WTC11 (cell line): Measurements from ENCODE around the gene KHDC3L. TPM values are rescaled to one million over a fixed set of nuclear protein-coding genes. Genes with fewer than 3 reads are reported as not detected.

Experiments used
- ATAC-seq: fragments of 200-7000 bp; cut with Tn5 transposase; 2 replicates; pipeline ENCODE4 v1.10.0; 2021; ENCODE audit warnings: mild to moderate bottlenecking, moderate library complexity
- CTCF ChIA-PET: fragments of 300-600 bp; sonication (Branson Sonifier 250); formaldehyde crosslinking; loops from one replicate; lab custom pipeline; 2021; ENCODE audit warnings: antibody characterized with exemption; lab: Charles Lee
- POLR2A ChIA-PET: fragments of 350-600 bp; sonication (Branson Sonifier 250); formaldehyde crosslinking; loops from one replicate; lab custom pipeline; 2021; ENCODE audit warnings: antibody characterized with exemption; lab: Charles Lee
- DNase-seq: peaks from one replicate; pipeline ENCODE4 v3.0.0; 2021; ENCODE audit warnings: low spot score
- H3K27ac Mint-ChIP-seq: 2 replicates; pipeline ENCODE4 v1.8.0; 2021; ENCODE audit warnings: mixed read lengths
- H3K27me3 Mint-ChIP-seq: 2 replicates; pipeline ENCODE4 v1.8.0; 2021; ENCODE audit warnings: low read depth, mild to moderate bottlenecking, moderate library complexity, mixed read lengths
- H3K36me3 Mint-ChIP-seq: 2 replicates; pipeline ENCODE4 v1.8.0; 2021; ENCODE audit warnings: mixed read lengths
- H3K4me1 Mint-ChIP-seq: 2 replicates; pipeline ENCODE4 v1.8.0; 2022; ENCODE audit warnings: mixed read lengths
- H3K4me3 Mint-ChIP-seq: 2 replicates; pipeline ENCODE4 v1.8.0; 2021; ENCODE audit warnings: mild to moderate bottlenecking, moderate library complexity, mixed read lengths
- H3K9me3 Mint-ChIP-seq: 2 replicates; pipeline ENCODE4 v1.8.0; 2021; ENCODE audit warnings: mixed read lengths
- HMGXB4 ChIP-seq: sonication (generic); formaldehyde crosslinking; IDR thresholded peaks from 2 replicates; pipeline ENCODE4 v1.8.1; 2023; ENCODE audit warnings: mild to moderate bottlenecking, moderate library complexity, missing genetic modification reagents
- KAT7 ChIP-seq: sonication (generic); formaldehyde crosslinking; IDR thresholded peaks from 2 replicates; pipeline ENCODE4 v1.8.1; 2023; ENCODE audit warnings: missing genetic modification reagents, mild to moderate bottlenecking, borderline replicate concordance
- MLX ChIP-seq: sonication (generic); formaldehyde crosslinking; IDR thresholded peaks from 2 replicates; pipeline ENCODE4 v1.8.1; 2023; ENCODE audit warnings: mild to moderate bottlenecking, missing genetic modification reagents, moderate library complexity
- RELA ChIP-seq: sonication (generic); formaldehyde crosslinking; IDR thresholded peaks from 2 replicates; pipeline ENCODE4 v1.8.1; 2022; ENCODE audit warnings: missing genetic modification reagents, mild to moderate bottlenecking, borderline replicate concordance
- SMAD4 ChIP-seq: sonication (generic); formaldehyde crosslinking; IDR thresholded peaks from 2 replicates; pipeline ENCODE4 v1.8.0; 2022; ENCODE audit warnings: mild to moderate bottlenecking, missing genetic modification reagents
- SP1 ChIP-seq: sonication (generic); formaldehyde crosslinking; conservative IDR thresholded peaks from 2 replicates; pipeline ENCODE4 v1.8.1; 2022; ENCODE audit warnings: missing genetic modification reagents
- TCF7 ChIP-seq: sonication (generic); formaldehyde crosslinking; IDR thresholded peaks from 2 replicates; pipeline ENCODE4 v1.8.0; 2022; ENCODE audit warnings: mild to moderate bottlenecking, low read depth, missing genetic modification reagents, moderate library complexity
- ZNF317 ChIP-seq: sonication (generic); formaldehyde crosslinking; IDR thresholded peaks from 2 replicates; pipeline ENCODE4 v1.8.1; 2023; ENCODE audit warnings: low read depth, mild to moderate bottlenecking, moderate library complexity, missing genetic modification reagents, borderline replicate concordance
- ZNF396 ChIP-seq: fragments of 250-450 bp; sonication (Bioruptor Pico); IDR thresholded peaks from 2 replicates; pipeline ENCODE4 v1.8.0; 2021; ENCODE audit warnings: mild to moderate bottlenecking, moderate library complexity, borderline replicate concordance
- ZNF671 ChIP-seq: fragments of 250-450 bp; sonication (Bioruptor Pico); IDR thresholded peaks from 2 replicates; pipeline ENCODE4 v1.8.0; 2021; ENCODE audit warnings: mild to moderate bottlenecking
- total RNA-seq: library from RNA; stranded (reverse); gene quantifications from 3 replicates; pipeline ENCODE4 v1.2.3, GENCODE V29; 2021
- TF ChIP-seq, protein P1 (sequence below): sonication (generic); formaldehyde crosslinking; IDR thresholded peaks from 2 replicates; pipeline ENCODE4 v1.8.0; 2022; ENCODE audit warnings: missing genetic modification reagents
- TF ChIP-seq, protein P2 (sequence below): sonication (generic); formaldehyde crosslinking; IDR thresholded peaks from 2 replicates; pipeline ENCODE4 v1.8.0; 2022; ENCODE audit warnings: mild to moderate bottlenecking, missing genetic modification reagents
- TF ChIP-seq, protein P3 (sequence below): sonication (generic); formaldehyde crosslinking; IDR thresholded peaks from 2 replicates; pipeline ENCODE4 v1.8.0; 2022; ENCODE audit warnings: mild to moderate bottlenecking, missing genetic modification reagents
- TF ChIP-seq, protein P4 (sequence below): sonication (generic); formaldehyde crosslinking; IDR thresholded peaks from 2 replicates; pipeline ENCODE4 v1.8.1; 2023; ENCODE audit warnings: mild to moderate bottlenecking, missing genetic modification reagents

KHDC3L gene
- total RNA-seq, 1 experiment from 2014 or later = not detected

- TF ChIP-seq, protein P1, sequence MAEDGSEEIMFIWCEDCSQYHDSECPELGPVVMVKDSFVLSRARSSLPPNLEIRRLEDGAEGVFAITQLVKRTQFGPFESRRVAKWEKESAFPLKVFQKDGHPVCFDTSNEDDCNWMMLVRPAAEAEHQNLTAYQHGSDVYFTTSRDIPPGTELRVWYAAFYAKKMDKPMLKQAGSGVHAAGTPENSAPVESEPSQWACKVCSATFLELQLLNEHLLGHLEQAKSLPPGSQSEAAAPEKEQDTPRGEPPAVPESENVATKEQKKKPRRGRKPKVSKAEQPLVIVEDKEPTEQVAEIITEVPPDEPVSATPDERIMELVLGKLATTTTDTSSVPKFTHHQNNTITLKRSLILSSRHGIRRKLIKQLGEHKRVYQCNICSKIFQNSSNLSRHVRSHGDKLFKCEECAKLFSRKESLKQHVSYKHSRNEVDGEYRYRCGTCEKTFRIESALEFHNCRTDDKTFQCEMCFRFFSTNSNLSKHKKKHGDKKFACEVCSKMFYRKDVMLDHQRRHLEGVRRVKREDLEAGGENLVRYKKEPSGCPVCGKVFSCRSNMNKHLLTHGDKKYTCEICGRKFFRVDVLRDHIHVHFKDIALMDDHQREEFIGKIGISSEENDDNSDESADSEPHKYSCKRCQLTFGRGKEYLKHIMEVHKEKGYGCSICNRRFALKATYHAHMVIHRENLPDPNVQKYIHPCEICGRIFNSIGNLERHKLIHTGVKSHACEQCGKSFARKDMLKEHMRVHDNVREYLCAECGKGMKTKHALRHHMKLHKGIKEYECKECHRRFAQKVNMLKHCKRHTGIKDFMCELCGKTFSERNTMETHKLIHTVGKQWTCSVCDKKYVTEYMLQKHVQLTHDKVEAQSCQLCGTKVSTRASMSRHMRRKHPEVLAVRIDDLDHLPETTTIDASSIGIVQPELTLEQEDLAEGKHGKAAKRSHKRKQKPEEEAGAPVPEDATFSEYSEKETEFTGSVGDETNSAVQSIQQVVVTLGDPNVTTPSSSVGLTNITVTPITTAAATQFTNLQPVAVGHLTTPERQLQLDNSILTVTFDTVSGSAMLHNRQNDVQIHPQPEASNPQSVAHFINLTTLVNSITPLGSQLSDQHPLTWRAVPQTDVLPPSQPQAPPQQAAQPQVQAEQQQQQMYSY (CRISPR knock-in tag) = no peak
- TF ChIP-seq, protein P2, sequence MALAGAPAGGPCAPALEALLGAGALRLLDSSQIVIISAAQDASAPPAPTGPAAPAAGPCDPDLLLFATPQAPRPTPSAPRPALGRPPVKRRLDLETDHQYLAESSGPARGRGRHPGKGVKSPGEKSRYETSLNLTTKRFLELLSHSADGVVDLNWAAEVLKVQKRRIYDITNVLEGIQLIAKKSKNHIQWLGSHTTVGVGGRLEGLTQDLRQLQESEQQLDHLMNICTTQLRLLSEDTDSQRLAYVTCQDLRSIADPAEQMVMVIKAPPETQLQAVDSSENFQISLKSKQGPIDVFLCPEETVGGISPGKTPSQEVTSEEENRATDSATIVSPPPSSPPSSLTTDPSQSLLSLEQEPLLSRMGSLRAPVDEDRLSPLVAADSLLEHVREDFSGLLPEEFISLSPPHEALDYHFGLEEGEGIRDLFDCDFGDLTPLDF (CRISPR knock-in tag) = no peak
- TF ChIP-seq, protein P3, sequence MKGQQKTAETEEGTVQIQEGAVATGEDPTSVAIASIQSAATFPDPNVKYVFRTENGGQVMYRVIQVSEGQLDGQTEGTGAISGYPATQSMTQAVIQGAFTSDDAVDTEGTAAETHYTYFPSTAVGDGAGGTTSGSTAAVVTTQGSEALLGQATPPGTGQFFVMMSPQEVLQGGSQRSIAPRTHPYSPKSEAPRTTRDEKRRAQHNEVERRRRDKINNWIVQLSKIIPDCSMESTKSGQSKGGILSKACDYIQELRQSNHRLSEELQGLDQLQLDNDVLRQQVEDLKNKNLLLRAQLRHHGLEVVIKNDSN = no peak
Observed at GRCh38 chr6:73395875-73396274, 33.4 kb downstream of the KHDC3L start (continued).

GRCh38 chr6:73400656-73401055 lies 38.2 kb downstream of the KHDC3L start:
- Mint-ChIP-seq H3K9me3 (peaks cover 6% of the 10 kb centered on the region), H3K4me3 (no peak overlapping the region), H3K36me3 (peaks cover 5% of the 10 kb centered on the region; the same call in 1 of the 2 replicates), H3K27ac (no peak overlapping the region), H3K4me1 (peaks cover 9% of the 10 kb centered on the region), H3K27me3 (no peaks in the 10 kb centered on the region)
- ChIA-PET POLR2A (interaction anchor here (0.6 kb wide), 1 partner anchor 8 kb away, joined by 11 read pairs; no protein-coding TSS in a partner anchor), CTCF (interaction anchor here (2.9 kb wide), 1 partner anchor 12 kb away, joined by 14 read pairs; no protein-coding TSS in a partner anchor)
- TF ChIP-seq TCF7 (CRISPR knock-in tag) = no peak
- TF ChIP-seq ZNF317 (CRISPR knock-in tag) = no peak
- TF ChIP-seq, protein P4, sequence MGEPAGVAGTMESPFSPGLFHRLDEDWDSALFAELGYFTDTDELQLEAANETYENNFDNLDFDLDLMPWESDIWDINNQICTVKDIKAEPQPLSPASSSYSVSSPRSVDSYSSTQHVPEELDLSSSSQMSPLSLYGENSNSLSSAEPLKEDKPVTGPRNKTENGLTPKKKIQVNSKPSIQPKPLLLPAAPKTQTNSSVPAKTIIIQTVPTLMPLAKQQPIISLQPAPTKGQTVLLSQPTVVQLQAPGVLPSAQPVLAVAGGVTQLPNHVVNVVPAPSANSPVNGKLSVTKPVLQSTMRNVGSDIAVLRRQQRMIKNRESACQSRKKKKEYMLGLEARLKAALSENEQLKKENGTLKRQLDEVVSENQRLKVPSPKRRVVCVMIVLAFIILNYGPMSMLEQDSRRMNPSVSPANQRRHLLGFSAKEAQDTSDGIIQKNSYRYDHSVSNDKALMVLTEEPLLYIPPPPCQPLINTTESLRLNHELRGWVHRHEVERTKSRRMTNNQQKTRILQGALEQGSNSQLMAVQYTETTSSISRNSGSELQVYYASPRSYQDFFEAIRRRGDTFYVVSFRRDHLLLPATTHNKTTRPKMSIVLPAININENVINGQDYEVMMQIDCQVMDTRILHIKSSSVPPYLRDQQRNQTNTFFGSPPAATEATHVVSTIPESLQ (CRISPR knock-in tag) = no peak
- no peak for TF ChIP-seq ZNF396
- TF ChIP-seq SP1 (CRISPR knock-in tag) = no peak
- no peak for TF ChIP-seq MLX (CRISPR knock-in tag)
- TF ChIP-seq HMGXB4 (CRISPR knock-in tag) = no peak
- TF ChIP-seq SMAD4 (CRISPR knock-in tag) = no peak
- no peak for TF ChIP-seq RELA
- TF ChIP-seq, protein P2 (CRISPR knock-in tag) = no peak
- TF ChIP-seq ZNF671 = no peak
- no peak for TF ChIP-seq KAT7 (CRISPR knock-in tag)
- DNase-seq (no peak), ATAC-seq (no peak)
